Neural cell (in vitro differentiated cells): ENCODE measurements around the gene USP4. TPM values are rescaled to one million over a fixed set of nuclear protein-coding genes. Genes with fewer than 3 reads are reported as not detected.

Experiments used
- H2AFZ ChIP-seq: fragments of 200-600, 300-800 bp; sonication (generic), shearing (Covaris generic); 2 replicates; pipeline ENCODE4 v1.6.0; 2014; ENCODE audit warnings: low read depth, mild to moderate bottlenecking, antibody characterized with exemption, low read length, moderate library complexity
- H3F3A ChIP-seq: fragments of 200-600 bp; shearing (Covaris generic); 2 replicates; pipeline ENCODE4 v1.6.1; 2016; ENCODE audit warnings: mild to moderate bottlenecking, moderate library complexity, mixed read lengths, antibody characterized with exemption, low read length; ENCODE audit not compliant: insufficient read depth, poor library complexity, severe bottlenecking
- H3K27ac ChIP-seq: fragments of 200-600, 300-800 bp; sonication (generic), shearing (Covaris generic); 2 replicates; pipeline ENCODE4 v1.5.1; 2014; ENCODE audit warnings: mild to moderate bottlenecking, low read length, moderate library complexity
- H3K27me3 ChIP-seq: fragments of 300-800, 200-600 bp; sonication (generic), shearing (Covaris generic); 2 replicates; pipeline ENCODE4 v1.6.0; 2014; ENCODE audit warnings: mild to moderate bottlenecking, low read depth, low read length, moderate library complexity; ENCODE audit not compliant: insufficient read depth
- H3K36me3 ChIP-seq: fragments of 300-800, 200-600 bp; sonication (generic), shearing (Covaris generic); 2 replicates; pipeline ENCODE4 v1.5.1; 2014; ENCODE audit warnings: mild to moderate bottlenecking, antibody characterized with exemption, low read length, moderate library complexity; ENCODE audit not compliant: insufficient read depth
- H3K4me2 ChIP-seq: fragments of 300-800, 200-600 bp; sonication (generic), shearing (Covaris generic); 2 replicates; pipeline ENCODE4 v1.6.0; 2014; ENCODE audit warnings: mild to moderate bottlenecking, low read length
- H3K4me3 ChIP-seq: fragments of 300-800, 200-600 bp; sonication (generic), shearing (Covaris generic); 2 replicates; pipeline ENCODE4 v1.5.1; 2014; ENCODE audit warnings: mild to moderate bottlenecking, low read length, moderate library complexity
- H3K79me2 ChIP-seq: fragments of 200-600 bp; shearing (Covaris generic); replicated peaks from 2 replicates; pipeline ENCODE4 v1.6.0; 2014; ENCODE audit warnings: mild to moderate bottlenecking, low read length, moderate library complexity; ENCODE audit not compliant: insufficient read depth
- H3K9ac ChIP-seq: fragments of 300-800, 200-600 bp; sonication (generic), shearing (Covaris generic); 2 replicates; pipeline ENCODE4 v1.6.1; 2016; ENCODE audit warnings: mild to moderate bottlenecking, low read length, mixed read lengths
- H3K9me2 ChIP-seq: fragments of 200-600 bp; shearing (Covaris generic); 2 replicates; pipeline ENCODE4 v1.6.1; 2016; ENCODE audit warnings: mild to moderate bottlenecking, low read length, mixed read lengths; ENCODE audit not compliant: insufficient read depth
- H3K9me3 ChIP-seq: fragments of 200-600, 300-800 bp; sonication (generic), shearing (Covaris generic); 2 replicates; pipeline ENCODE4 v1.6.1; 2016; ENCODE audit warnings: mild to moderate bottlenecking, mixed run types, low read length, moderate library complexity, mixed read lengths
- H4K20me1 ChIP-seq: fragments of 200-600 bp; shearing (Covaris generic); 2 replicates; pipeline ENCODE4 v1.6.1; 2016; ENCODE audit warnings: mild to moderate bottlenecking, mixed run types; ENCODE audit not compliant: insufficient read depth
- CTCF ChIP-seq: fragments of 450-650 bp; IDR thresholded peaks from 2 replicates; pipeline ENCODE4 v1.5.1; 2014; ENCODE audit warnings: antibody characterized with exemption, mild to moderate bottlenecking, moderate library complexity; ENCODE audit not compliant: poor library complexity, severe bottlenecking
- EP300 ChIP-seq: fragments of 450-650 bp; conservative IDR thresholded peaks from 2 replicates; pipeline ENCODE4 v1.6.1; 2014; ENCODE audit warnings: antibody characterized with exemption, mild to moderate bottlenecking, moderate library complexity; ENCODE audit not compliant: poor library complexity, severe bottlenecking
- EZH2 ChIP-seq: fragments of 200-600, 300-800 bp; shearing (Covaris generic), sonication (generic); IDR thresholded peaks from 2 replicates; pipeline ENCODE4 v1.6.1; 2014; ENCODE audit warnings: antibody characterized with exemption, low read length, borderline replicate concordance, mild to moderate bottlenecking; ENCODE audit not compliant: insufficient read depth, poor library complexity, severe bottlenecking
- MXI1 ChIP-seq: fragments of 450-650 bp; conservative IDR thresholded peaks from 2 replicates; pipeline ENCODE4 v1.6.1; 2014; ENCODE audit warnings: antibody characterized with exemption, mild to moderate bottlenecking; ENCODE audit not compliant: poor library complexity, severe bottlenecking
- POLR2AphosphoS5 ChIP-seq: IDR thresholded peaks from 2 replicates; pipeline ENCODE4 v1.6.1; 2012
- RAD21 ChIP-seq: fragments of 450-650 bp; conservative IDR thresholded peaks from 2 replicates; pipeline ENCODE4 v1.6.1; 2014; ENCODE audit warnings: antibody characterized with exemption, mild to moderate bottlenecking, moderate library complexity
- SMC3 ChIP-seq: fragments of 450-650 bp; conservative IDR thresholded peaks from 2 replicates; pipeline ENCODE4 v1.6.1; 2014; ENCODE audit warnings: antibody characterized with exemption, mild to moderate bottlenecking, moderate library complexity; ENCODE audit not compliant: poor library complexity
- TAF1 ChIP-seq: IDR thresholded peaks from 2 replicates; pipeline ENCODE4 v1.6.1; 2012; ENCODE audit warnings: low read depth
- polyA plus RNA-seq: library from polyadenylated mRNA; depleted of rRNA; stranded (reverse); fragments of >200 nt; gene quantifications from 2 replicates; pipeline ENCODE4 v1.2.3, GENCODE V29; 2014
- TF ChIP-seq, protein P1 (sequence below): IDR thresholded peaks from 2 replicates; pipeline ENCODE4 v1.6.1; 2012; ENCODE audit warnings: borderline replicate concordance

Gene USP4
- polyA plus RNA-seq, 1 donor from 2014 or later = 35.5 TPM

DNA sequence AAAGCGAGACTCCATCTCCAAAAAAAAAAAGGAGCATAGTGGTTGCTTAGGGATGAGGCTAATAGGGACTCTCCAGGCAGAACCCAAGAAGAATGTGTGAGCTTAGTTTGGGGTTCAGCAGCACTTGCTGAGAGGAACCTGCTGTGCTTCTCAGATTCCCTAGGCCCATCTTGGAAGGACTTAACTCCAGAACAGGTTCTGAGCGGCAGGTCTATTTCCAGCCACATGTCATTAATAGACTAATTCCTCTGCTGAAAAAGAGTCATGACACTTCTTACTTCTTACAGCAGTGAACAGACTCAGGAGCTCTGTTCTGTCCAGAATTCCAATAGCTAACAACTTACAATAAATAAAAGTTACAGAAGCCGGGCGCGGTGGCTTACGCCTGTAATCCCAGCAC lies 49.4 kb upstream of the USP4 start:
- Histone ChIP-seq H3K27me3 (no peaks in the 10 kb centered on the region), H3K4me3 (no peak overlapping the region), H3K9me2 (no peaks in the 10 kb centered on the region), H3K36me3 (no peaks in the 10 kb centered on the region), H3K9ac (no peak overlapping the region), H3K27ac (no peak overlapping the region), H3K4me2 (no peak overlapping the region), H3K9me3 (no peaks in the 10 kb centered on the region), H3F3A (no peaks in the 10 kb centered on the region), H4K20me1 (no peaks in the 10 kb centered on the region), H3K79me2 (peaks cover 55% of the 10 kb centered on the region), H2AFZ (no peak overlapping the region)
- no peak for TF ChIP-seq TAF1
- TF ChIP-seq, protein P1, sequence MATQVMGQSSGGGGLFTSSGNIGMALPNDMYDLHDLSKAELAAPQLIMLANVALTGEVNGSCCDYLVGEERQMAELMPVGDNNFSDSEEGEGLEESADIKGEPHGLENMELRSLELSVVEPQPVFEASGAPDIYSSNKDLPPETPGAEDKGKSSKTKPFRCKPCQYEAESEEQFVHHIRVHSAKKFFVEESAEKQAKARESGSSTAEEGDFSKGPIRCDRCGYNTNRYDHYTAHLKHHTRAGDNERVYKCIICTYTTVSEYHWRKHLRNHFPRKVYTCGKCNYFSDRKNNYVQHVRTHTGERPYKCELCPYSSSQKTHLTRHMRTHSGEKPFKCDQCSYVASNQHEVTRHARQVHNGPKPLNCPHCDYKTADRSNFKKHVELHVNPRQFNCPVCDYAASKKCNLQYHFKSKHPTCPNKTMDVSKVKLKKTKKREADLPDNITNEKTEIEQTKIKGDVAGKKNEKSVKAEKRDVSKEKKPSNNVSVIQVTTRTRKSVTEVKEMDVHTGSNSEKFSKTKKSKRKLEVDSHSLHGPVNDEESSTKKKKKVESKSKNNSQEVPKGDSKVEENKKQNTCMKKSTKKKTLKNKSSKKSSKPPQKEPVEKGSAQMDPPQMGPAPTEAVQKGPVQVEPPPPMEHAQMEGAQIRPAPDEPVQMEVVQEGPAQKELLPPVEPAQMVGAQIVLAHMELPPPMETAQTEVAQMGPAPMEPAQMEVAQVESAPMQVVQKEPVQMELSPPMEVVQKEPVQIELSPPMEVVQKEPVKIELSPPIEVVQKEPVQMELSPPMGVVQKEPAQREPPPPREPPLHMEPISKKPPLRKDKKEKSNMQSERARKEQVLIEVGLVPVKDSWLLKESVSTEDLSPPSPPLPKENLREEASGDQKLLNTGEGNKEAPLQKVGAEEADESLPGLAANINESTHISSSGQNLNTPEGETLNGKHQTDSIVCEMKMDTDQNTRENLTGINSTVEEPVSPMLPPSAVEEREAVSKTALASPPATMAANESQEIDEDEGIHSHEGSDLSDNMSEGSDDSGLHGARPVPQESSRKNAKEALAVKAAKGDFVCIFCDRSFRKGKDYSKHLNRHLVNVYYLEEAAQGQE = no peak
- TF ChIP-seq POLR2AphosphoS5 = no peak
- TF ChIP-seq EP300 = no peak
- TF ChIP-seq CTCF = no peak
- TF ChIP-seq MXI1 = no peak
- no peak for TF ChIP-seq RAD21
- no peak for TF ChIP-seq SMC3
- TF ChIP-seq EZH2 = no peak

- Histone ChIP-seq H3K9me2 (no peaks in the 10 kb centered on the region), H3F3A (no peaks in the 10 kb centered on the region), H3K4me2 (no peak overlapping the region), H4K20me1 (no peaks in the 10 kb centered on the region), H3K36me3 (no peaks in the 10 kb centered on the region), H3K27me3 (no peaks in the 10 kb centered on the region), H3K9ac (no peak overlapping the region), H3K79me2 (peaks cover 57% of the 10 kb centered on the region), H3K27ac (no peak overlapping the region), H2AFZ (no peak overlapping the region), H3K9me3 (no peaks in the 10 kb centered on the region), H3K4me3 (no peak overlapping the region)
- TF ChIP-seq POLR2AphosphoS5 = no peak
- no peak for TF ChIP-seq CTCF
- TF ChIP-seq, protein P1 = no peak
- no peak for TF ChIP-seq SMC3
- TF ChIP-seq TAF1 = no peak
- no peak for TF ChIP-seq MXI1
- TF ChIP-seq EP300 = no peak
- no peak for TF ChIP-seq RAD21
- no peak for TF ChIP-seq EZH2
Measured at GRCh38 chr3:49388289-49388820, 48.5 kb upstream of the USP4 start.
